Fibroblast of skin of right quadriceps (primary cell): Measurements from ENCODE around the gene AMMECR1L.
"Not testable (repeated sequence)": the region's sequence is repeated elsewhere in the genome, so short reads cannot be mapped to it uniquely, and the experiment has no call there.

Experiments used
- DNase-seq: peaks from one replicate; pipeline ENCODE4 v3.0.0-alpha.2; 2013

The AMMECR1L gene

GRCh38 chr2:127829845-127830246, 55.9 kb downstream of the AMMECR1L start:
- no peak for DNase-seq

GRCh38 chr2:127826708-127827107, 59.0 kb downstream of the AMMECR1L start:
- DNase-seq, result not testable (repeated sequence)

- no peak for DNase-seq
Observed at GRCh38 chr2:127826047-127826446, 59.7 kb downstream of the AMMECR1L start.

GRCh38 chr2:127820080-127820668, 65.6 kb downstream of the AMMECR1L start:
- no peak for DNase-seq

GRCh38 chr2:127818794-127819425, 66.8 kb downstream of the AMMECR1L start:
- no peak for DNase-seq

- DNase-seq, result no peak
Observed at GRCh38 chr2:127818241-127818640, 67.5 kb downstream of the AMMECR1L start.

GRCh38 chr2:127814677-127815076, 71.1 kb downstream of the AMMECR1L start:
- DNase-seq, result no peak

- DNase-seq, result not testable (repeated sequence)
Observed at GRCh38 chr2:127812441-127812840, 73.3 kb downstream of the AMMECR1L start.
